HEK293 (cell line): Measurements from ENCODE around the gene ELL.
A peak's percentile ranks its signal among the peaks of the same experiment; 100 is the strongest.

Experiments
- CTCF ChIA-PET: fragments of 350-600 bp; formaldehyde crosslinking; extraction: SDS; loops from one replicate; lab custom pipeline; 2021; ENCODE audit warnings: antibody characterized with exemption; lab: Yijun Ruan, JAX
- POLR2A ChIA-PET: fragments of 300-600 bp; formaldehyde crosslinking; extraction: SDS; loops from one replicate; lab custom pipeline; 2020; ENCODE audit warnings: antibody characterized with exemption, inconsistent platforms; lab: Yijun Ruan, JAX
- H3K27ac ChIP-seq: fragments of 200-500 bp; sonication (Bioruptor generic); 2 replicates; pipeline ENCODE4 v1.5.1; 2014; ENCODE audit warnings: low read depth, low read length, control low read depth, inconsistent platforms; ENCODE audit errors: extremely low read depth
- H3K36me3 ChIP-seq, 2 experiments: fragments of 200-500 bp in 1 of 2; sonication (Bioruptor generic) in 1 of 2; 1 replicate in 1 of 2; 2 replicates in 1 of 2; pipeline ENCODE4 v1.5.1; 2014 to 2017; ENCODE audit warnings: inconsistent platforms in 2 of 2, low read length in 2 of 2; ENCODE audit not compliant: control insufficient read depth in 2 of 2, insufficient read depth in 1 of 2
- H3K4me1 ChIP-seq: fragments of 200-500 bp; sonication (Bioruptor generic); 2 replicates; pipeline ENCODE4 v1.5.1; 2014; ENCODE audit warnings: mild to moderate bottlenecking, low read length, inconsistent platforms; ENCODE audit not compliant: control insufficient read depth, insufficient read depth
- H3K4me3 ChIP-seq: 2 replicates; pipeline ENCODE4 v1.5.1; 2011; ENCODE audit warnings: low read depth, mild to moderate bottlenecking, control low read depth, low read length, moderate library complexity
- H3K9me3 ChIP-seq: fragments of 200-500 bp; sonication (Bioruptor generic); 2 replicates; pipeline ENCODE4 v1.5.1; 2014; ENCODE audit warnings: low read depth, low read length, inconsistent platforms; ENCODE audit not compliant: control insufficient read depth, insufficient read depth
- BCL11A ChIP-seq: fragments of 450-650 bp; formaldehyde crosslinking; IDR thresholded peaks from 2 replicates; pipeline ENCODE4 v1.5.1; 2016; ENCODE audit warnings: low read depth, missing biosample characterization, missing genetic modification characterization
- EGR2 ChIP-seq: fragments of 450-650 bp; formaldehyde crosslinking; IDR thresholded peaks from 2 replicates; pipeline ENCODE4 v1.5.1; 2016; ENCODE audit warnings: low read depth, missing biosample characterization, missing genetic modification characterization
- GLIS1 ChIP-seq: fragments of 450-650 bp; formaldehyde crosslinking; IDR thresholded peaks from 2 replicates; pipeline ENCODE4 v1.5.1; 2016; ENCODE audit warnings: missing biosample characterization, missing genetic modification characterization
- HIC1 ChIP-seq: fragments of 450-650 bp; formaldehyde crosslinking; IDR thresholded peaks from 2 replicates; pipeline ENCODE4 v1.5.1; 2016; ENCODE audit warnings: missing biosample characterization, missing genetic modification characterization
- ZBTB17 ChIP-seq: fragments of 450-650 bp; formaldehyde crosslinking; IDR thresholded peaks from 2 replicates; pipeline ENCODE4 v1.5.1; 2016; ENCODE audit warnings: missing biosample characterization, missing genetic modification characterization
- ZBTB21 ChIP-seq: fragments of 450-650 bp; formaldehyde crosslinking; IDR thresholded peaks from 2 replicates; pipeline ENCODE4 v1.5.1; 2017; ENCODE audit warnings: missing biosample characterization, missing genetic modification characterization
- ZEB2 ChIP-seq: fragments of 450-650 bp; formaldehyde crosslinking; IDR thresholded peaks from 2 replicates; pipeline ENCODE4 v1.5.1; 2016; ENCODE audit warnings: missing biosample characterization, missing genetic modification characterization
- ZFHX2 ChIP-seq: fragments of 450-650 bp; formaldehyde crosslinking; conservative IDR thresholded peaks from 2 replicates; pipeline ENCODE4 v1.5.1; 2016; ENCODE audit warnings: missing biosample characterization, missing genetic modification characterization
- ZIC2 ChIP-seq: fragments of 450-650 bp; formaldehyde crosslinking; IDR thresholded peaks from 2 replicates; pipeline ENCODE4 v1.5.1; 2016; ENCODE audit warnings: missing biosample characterization, missing genetic modification characterization
- ZNF19 ChIP-seq: fragments of 450-650 bp; formaldehyde crosslinking; IDR thresholded peaks from 2 replicates; pipeline ENCODE4; 2016; ENCODE audit warnings: missing biosample characterization, missing genetic modification characterization, low read depth
- ZNF211 ChIP-seq: fragments of 450-650 bp; formaldehyde crosslinking; IDR thresholded peaks from 2 replicates; pipeline ENCODE4 v1.5.1; 2016; ENCODE audit warnings: low read depth, missing biosample characterization, missing genetic modification characterization
- ZNF341 ChIP-seq: fragments of 450-650 bp; formaldehyde crosslinking; IDR thresholded peaks from 2 replicates; pipeline ENCODE4; 2016; ENCODE audit warnings: low read depth, missing biosample characterization, missing genetic modification characterization
- ZNF600 ChIP-seq: fragments of 450-650 bp; formaldehyde crosslinking; IDR thresholded peaks from 2 replicates; pipeline ENCODE4 v1.5.1; 2016; ENCODE audit warnings: missing biosample characterization, missing genetic modification characterization
- ZNF692 ChIP-seq: fragments of 450-650 bp; formaldehyde crosslinking; IDR thresholded peaks from 2 replicates; pipeline ENCODE4 v1.5.1; 2016; ENCODE audit warnings: missing biosample characterization, missing genetic modification characterization
- ZNF704 ChIP-seq: fragments of 450-650 bp; formaldehyde crosslinking; IDR thresholded peaks from 2 replicates; pipeline ENCODE4 v1.5.1; 2016; ENCODE audit warnings: missing biosample characterization, missing genetic modification characterization
- ZSCAN16 ChIP-seq: fragments of 450-650 bp; formaldehyde crosslinking; IDR thresholded peaks from 2 replicates; pipeline ENCODE4 v1.5.1; 2016; ENCODE audit warnings: missing biosample characterization, missing genetic modification characterization
- TF ChIP-seq, protein P1 (sequence below): fragments of 450-650 bp; formaldehyde crosslinking; IDR thresholded peaks from 2 replicates; pipeline ENCODE4; 2016; ENCODE audit warnings: missing biosample characterization, missing genetic modification characterization
- TF ChIP-seq, protein P2 (sequence below): fragments of 450-650 bp; formaldehyde crosslinking; IDR thresholded peaks from 2 replicates; pipeline ENCODE4 v1.5.1; 2016; ENCODE audit warnings: missing biosample characterization, missing genetic modification characterization

Gene ELL

GRCh38 chr19:18487576-18488402, 34.1 kb downstream of the ELL start (continued):
- TF ChIP-seq ZNF704 (tag by site-specific recombination): no peak
- TF ChIP-seq BCL11A (tag by site-specific recombination): no peak
- TF ChIP-seq ZNF600: no peak
- TF ChIP-seq, all 188 proteins: peak for 0

GRCh38 chr19:18486746-18487145, 35.1 kb downstream of the ELL start:
- Histone ChIP-seq H3K27ac (no peak overlapping the region), H3K9me3 (no peaks in the 10 kb centered on the region), H3K4me3 (no peak overlapping the region), H3K36me3 (no peaks in the 10 kb centered on the region), H3K4me1 (peaks cover 10% of the 10 kb centered on the region)
- peak; percentile 55; the same call in 1 of the 2 replicates for TF ChIP-seq HIC1 (tag by site-specific recombination)
- 0 out of 2 replicates have a peak, but pooled peaks have one; percentile 10 for TF ChIP-seq ZNF341 (tag by site-specific recombination)
- no peak for TF ChIP-seq ZNF19 (tag by site-specific recombination)
- CTCF ChIA-PET: interaction anchor here (1.0 to 3.1 kb wide), 8 partner anchors 10 to 107 kb away, joined by 3 to 18 read pairs (median 6); no protein-coding TSS in a partner anchor
- POLR2A ChIA-PET: interaction anchor here (0.6 to 1.0 kb wide), 3 partner anchors 33 to 107 kb away, joined by 3 to 5 read pairs (median 3); partner anchors contain the start of gene REX1BD

DNA sequence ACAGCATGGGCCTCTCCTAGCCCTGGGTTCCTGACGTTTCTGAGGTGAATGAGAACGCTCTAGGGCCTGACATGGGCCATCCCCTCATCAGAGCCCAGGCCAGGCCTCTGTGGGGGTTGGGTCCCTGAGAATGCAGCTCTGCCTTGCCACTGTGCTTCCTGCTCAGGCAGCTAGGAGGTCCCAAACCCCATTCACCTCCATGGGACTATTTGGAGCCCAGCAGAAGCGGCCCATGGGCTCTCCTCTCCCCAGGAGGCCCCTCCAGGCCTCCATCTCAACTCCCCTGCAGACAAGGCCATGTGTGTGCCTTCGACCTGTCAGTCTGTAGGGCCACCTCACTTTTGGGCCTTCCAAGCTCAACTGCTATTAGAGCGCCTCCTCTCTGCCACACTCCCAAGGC, 36.9 kb downstream of the ELL start:
- Histone ChIP-seq H3K9me3 (no peaks in the 10 kb centered on the region), H3K36me3 (no peaks in the 10 kb centered on the region), H3K27ac (no peak overlapping the region), H3K4me1 (peaks cover 10% of the 10 kb centered on the region), H3K4me3 (no peak overlapping the region)
- CTCF ChIA-PET: interaction anchor here (0.6 to 3.1 kb wide), 10 partner anchors 10 to 363 kb away, joined by 3 to 18 read pairs (median 4); no protein-coding TSS in a partner anchor
- POLR2A ChIA-PET: interaction anchor here (0.5 to 1.3 kb wide), 2 partner anchors 87 to 109 kb away, joined by 3 to 5 read pairs; partner anchors contain the start of gene UBA52
- TF ChIP-seq GLIS1 (tag by site-specific recombination) (peak; percentile 89), ZBTB17 (tag by site-specific recombination) (no peak), ZIC2 (tag by site-specific recombination) (0 out of 2 replicates have a peak, but pooled peaks have one; percentile 17)

DNA sequence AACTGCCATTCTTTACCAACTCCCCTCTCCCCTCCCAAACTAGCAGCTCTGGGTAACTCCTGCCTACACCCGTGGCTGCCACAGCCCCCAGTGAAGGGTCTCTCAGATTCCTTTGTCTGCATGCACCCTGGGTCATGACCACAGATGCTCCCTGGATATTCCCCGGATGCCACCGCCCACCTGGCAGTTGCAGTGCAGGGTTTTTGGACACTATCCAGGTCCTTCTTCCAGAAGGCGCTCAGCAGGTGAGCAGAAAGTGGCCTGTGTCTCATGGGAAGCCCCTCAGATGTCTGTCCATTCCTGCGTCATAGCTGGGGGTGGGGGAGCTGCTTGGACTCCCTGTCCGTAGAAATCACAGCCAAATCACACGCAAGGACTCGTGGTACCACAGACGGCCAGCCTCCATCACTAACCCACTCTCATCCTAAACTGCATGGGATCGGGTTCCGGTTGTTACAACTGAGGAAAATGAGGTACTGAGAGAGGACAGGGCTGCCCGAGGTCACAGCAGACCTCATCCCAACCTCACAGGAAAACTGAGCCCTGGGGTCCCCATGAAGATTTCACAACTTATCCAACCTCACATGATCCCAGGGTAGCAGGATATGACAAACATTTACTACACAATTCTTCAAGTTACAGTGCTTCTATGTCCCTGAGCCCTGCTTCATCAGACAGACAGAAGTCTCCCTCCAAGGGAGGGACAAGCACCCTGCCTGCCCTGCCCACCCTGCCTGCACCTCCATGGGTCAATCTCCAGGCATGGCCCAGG, 38.6 kb downstream of the ELL start:
- Histone ChIP-seq H3K4me3 (no peak overlapping the region), H3K4me1 (peaks cover 10% of the 10 kb centered on the region), H3K27ac (no peak overlapping the region), H3K36me3 (no peaks in the 10 kb centered on the region), H3K9me3 (no peaks in the 10 kb centered on the region)
- ChIA-PET POLR2A (interaction anchor here (1.8 kb wide), 1 partner anchor 88 kb away, joined by 4 read pairs; the partner anchor contains the start of gene UBA52), CTCF (interaction anchor here (2.0 kb wide), 1 partner anchor 14 kb away, joined by 16 read pairs; no protein-coding TSS in a partner anchor)
- TF ChIP-seq, protein P1, sequence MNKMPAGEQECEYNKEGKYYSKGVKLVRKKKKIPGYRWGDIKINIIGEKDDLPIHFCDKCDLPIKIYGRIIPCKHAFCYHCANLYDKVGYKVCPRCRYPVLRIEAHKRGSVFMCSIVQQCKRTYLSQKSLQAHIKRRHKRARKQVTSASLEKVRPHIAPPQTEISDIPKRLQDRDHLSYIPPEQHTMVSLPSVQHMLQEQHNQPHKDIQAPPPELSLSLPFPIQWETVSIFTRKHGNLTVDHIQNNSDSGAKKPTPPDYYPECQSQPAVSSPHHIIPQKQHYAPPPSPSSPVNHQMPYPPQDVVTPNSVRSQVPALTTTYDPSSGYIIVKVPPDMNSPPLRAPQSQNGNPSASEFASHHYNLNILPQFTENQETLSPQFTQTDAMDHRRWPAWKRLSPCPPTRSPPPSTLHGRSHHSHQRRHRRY (tag by site-specific recombination): no peak
- TF ChIP-seq ZEB2 (tag by site-specific recombination): no peak
- TF ChIP-seq, protein P2, sequence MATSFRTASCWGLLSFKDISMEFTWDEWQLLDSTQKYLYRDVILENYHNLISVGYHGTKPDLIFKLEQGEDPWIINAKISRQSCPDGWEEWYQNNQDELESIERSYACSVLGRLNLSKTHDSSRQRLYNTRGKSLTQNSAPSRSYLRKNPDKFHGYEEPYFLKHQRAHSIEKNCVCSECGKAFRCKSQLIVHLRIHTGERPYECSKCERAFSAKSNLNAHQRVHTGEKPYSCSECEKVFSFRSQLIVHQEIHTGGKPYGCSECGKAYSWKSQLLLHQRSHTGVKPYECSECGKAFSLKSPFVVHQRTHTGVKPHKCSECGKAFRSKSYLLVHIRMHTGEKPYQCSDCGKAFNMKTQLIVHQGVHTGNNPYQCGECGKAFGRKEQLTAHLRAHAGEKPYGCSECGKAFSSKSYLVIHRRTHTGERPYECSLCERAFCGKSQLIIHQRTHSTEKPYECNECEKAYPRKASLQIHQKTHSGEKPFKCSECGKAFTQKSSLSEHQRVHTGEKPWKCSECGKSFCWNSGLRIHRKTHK (tag by site-specific recombination): no peak
- no peak for TF ChIP-seq ZNF211
- no peak for TF ChIP-seq ZNF692 (tag by site-specific recombination)
- no peak for TF ChIP-seq ZBTB21 (tag by site-specific recombination)
- 0 out of 2 replicates have a peak, but pooled peaks have one; percentile 35 for TF ChIP-seq EGR2 (tag by site-specific recombination)
- TF ChIP-seq ZFHX2 (tag by site-specific recombination): peak; percentile 58; the same call in 1 of the 2 replicates
- 0 out of 2 replicates have a peak, but pooled peaks have one; percentile 13 for TF ChIP-seq ZIC2 (tag by site-specific recombination)
- TF ChIP-seq ZSCAN16 (tag by site-specific recombination): no peak
